ENCODE measurements around the gene DUXA.
"Not testable (repeated sequence)": the region's sequence is repeated elsewhere in the genome, so short reads cannot be mapped to it uniquely, and the experiment has no call there.

DUXA gene

GRCh38 chr19:57161985-57162539 lies 5.2 kb downstream of the DUXA start:
- no peak for DNase-seq (ENCODE audit: extremely low spot score)
- ChIA-PET POLR2A (no interaction called here), CTCF (no interaction called here)
- TF ChIP-seq ARNT (IDR thresholded peaks at IDR 0.05) (no peak), FOXK2 (IDR thresholded peaks at IDR 0.05) (no peak), ZNF384 (IDR thresholded peaks at IDR 0.05) (no peak), TARDBP (IDR thresholded peaks at IDR 0.05) (no peak), SP1 (IDR thresholded peaks at IDR 0.05) (no peak), L3MBTL2 (conservative IDR thresholded peaks at IDR 0.05) (no peak), PKNOX1 (IDR thresholded peaks at IDR 0.05) (no peak), ELF4 (IDR thresholded peaks at IDR 0.05) (no peak), HDGF (IDR thresholded peaks at IDR 0.05; ENCODE audit: borderline replicate concordance) (no peak), NFRKB (IDR thresholded peaks at IDR 0.05) (no peak)

GRCh38 chr19:57152921-57153320 lies 14.4 kb downstream of the DUXA start:
- ChIA-PET CTCF (no interaction called here), POLR2A (no interaction called here)
- DNase-seq (ENCODE audit: extremely low spot score): no peak
- no peak for TF ChIP-seq FOXM1 (IDR thresholded peaks at IDR 0.05; ENCODE audit: borderline replicate concordance)
- TF ChIP-seq L3MBTL2 (conservative IDR thresholded peaks at IDR 0.05): no peak
- TF ChIP-seq NFRKB (IDR thresholded peaks at IDR 0.05): no peak
- no peak for TF ChIP-seq HDGF (IDR thresholded peaks at IDR 0.05; ENCODE audit: borderline replicate concordance)
- TF ChIP-seq SUZ12 (IDR thresholded peaks at IDR 0.05): no peak

- CTCF ChIA-PET: no interaction called here
- POLR2A ChIA-PET: no interaction called here
- DNase-seq (ENCODE audit: extremely low spot score): no peak
- TF ChIP-seq PKNOX1 (IDR thresholded peaks at IDR 0.05): no peak
- no peak for TF ChIP-seq L3MBTL2 (conservative IDR thresholded peaks at IDR 0.05)
- TF ChIP-seq ZNF384 (IDR thresholded peaks at IDR 0.05): no peak
- TF ChIP-seq SP1 (IDR thresholded peaks at IDR 0.05): no peak
- no peak for TF ChIP-seq NFRKB (IDR thresholded peaks at IDR 0.05)
- TF ChIP-seq FOXK2 (IDR thresholded peaks at IDR 0.05): no peak
- no peak for TF ChIP-seq FOXA1 (IDR thresholded peaks at IDR 0.05)
- TF ChIP-seq FOXM1 (IDR thresholded peaks at IDR 0.05; ENCODE audit: borderline replicate concordance): no peak
- TF ChIP-seq BHLHE40 (IDR thresholded peaks at IDR 0.05; ENCODE audit: borderline replicate concordance): no peak
- TF ChIP-seq CTBP1 (IDR thresholded peaks at IDR 0.05; ENCODE audit: borderline replicate concordance): no peak
- TF ChIP-seq TARDBP (IDR thresholded peaks at IDR 0.05): no peak
- no peak for TF ChIP-seq HDGF (IDR thresholded peaks at IDR 0.05; ENCODE audit: borderline replicate concordance)
- TF ChIP-seq ARNT (IDR thresholded peaks at IDR 0.05): no peak
- TF ChIP-seq LEF1 (IDR thresholded peaks at IDR 0.05; ENCODE audit: borderline replicate concordance): no peak
- TF ChIP-seq ELF4 (IDR thresholded peaks at IDR 0.05): no peak
- no peak for TF ChIP-seq SUZ12 (IDR thresholded peaks at IDR 0.05)
These were observed 25.6 kb downstream of the DUXA start for GRCh38 chr19:57141699-57142098.

- ChIA-PET CTCF (no interaction called here), POLR2A (no interaction called here)
- DNase-seq (ENCODE audit: extremely low spot score): no peak
- no peak for TF ChIP-seq LEF1 (IDR thresholded peaks at IDR 0.05; ENCODE audit: borderline replicate concordance)
- TF ChIP-seq SP1 (IDR thresholded peaks at IDR 0.05): no peak
- no peak for TF ChIP-seq L3MBTL2 (conservative IDR thresholded peaks at IDR 0.05)
- no peak for TF ChIP-seq ELF4 (IDR thresholded peaks at IDR 0.05)
- no peak for TF ChIP-seq NFRKB (IDR thresholded peaks at IDR 0.05)
- TF ChIP-seq FOXM1 (IDR thresholded peaks at IDR 0.05; ENCODE audit: borderline replicate concordance): no peak
- TF ChIP-seq TARDBP (IDR thresholded peaks at IDR 0.05): no peak
- no peak for TF ChIP-seq HDGF (IDR thresholded peaks at IDR 0.05; ENCODE audit: borderline replicate concordance)
- TF ChIP-seq BHLHE40 (IDR thresholded peaks at IDR 0.05; ENCODE audit: borderline replicate concordance): no peak
- TF ChIP-seq CTBP1 (IDR thresholded peaks at IDR 0.05; ENCODE audit: borderline replicate concordance): no peak
- no peak for TF ChIP-seq FOXA1 (IDR thresholded peaks at IDR 0.05)
These were observed 31.5 kb downstream of the DUXA start for GRCh38 chr19:57135797-57136196.

- POLR2A ChIA-PET; DNase-seq (ENCODE audit: extremely low spot score); CTCF ChIA-PET: not testable (repeated sequence)
These were observed 39.9 kb downstream of the DUXA start for GRCh38 chr19:57127403-57127802.

- POLR2A ChIA-PET: no interaction called here
- no peak for TF ChIP-seq CTBP1 (IDR thresholded peaks at IDR 0.05; ENCODE audit: borderline replicate concordance)
- TF ChIP-seq HDGF (IDR thresholded peaks at IDR 0.05; ENCODE audit: borderline replicate concordance): no peak
- no peak for TF ChIP-seq FOXA1 (IDR thresholded peaks at IDR 0.05)
- TF ChIP-seq SUZ12 (IDR thresholded peaks at IDR 0.05): no peak
- TF ChIP-seq ZNF384 (IDR thresholded peaks at IDR 0.05): no peak
- no peak for TF ChIP-seq PKNOX1 (IDR thresholded peaks at IDR 0.05)
- TF ChIP-seq FOXM1 (IDR thresholded peaks at IDR 0.05; ENCODE audit: borderline replicate concordance): no peak
- TF ChIP-seq L3MBTL2 (conservative IDR thresholded peaks at IDR 0.05): no peak
- no peak for TF ChIP-seq NFRKB (IDR thresholded peaks at IDR 0.05)
- TF ChIP-seq FOXK2 (IDR thresholded peaks at IDR 0.05): no peak
- no peak for TF ChIP-seq ELF4 (IDR thresholded peaks at IDR 0.05)
- TF ChIP-seq TARDBP (IDR thresholded peaks at IDR 0.05): no peak
- no peak for TF ChIP-seq BHLHE40 (IDR thresholded peaks at IDR 0.05; ENCODE audit: borderline replicate concordance)
- no peak for TF ChIP-seq LEF1 (IDR thresholded peaks at IDR 0.05; ENCODE audit: borderline replicate concordance)
- TF ChIP-seq SP1 (IDR thresholded peaks at IDR 0.05): no peak
- TF ChIP-seq ARNT (IDR thresholded peaks at IDR 0.05): no peak
- no peak for DNase-seq (ENCODE audit: extremely low spot score)
- CTCF ChIA-PET: no interaction called here
These were observed 43.4 kb downstream of the DUXA start for GRCh38 chr19:57123882-57124281.

GRCh38 chr19:57118848-57119247 lies 48.4 kb downstream of the DUXA start:
- ChIA-PET POLR2A (no interaction called here), CTCF (no interaction called here)
- DNase-seq (ENCODE audit: extremely low spot score): no peak
- TF ChIP-seq ARNT (IDR thresholded peaks at IDR 0.05) (no peak), CTBP1 (IDR thresholded peaks at IDR 0.05; ENCODE audit: borderline replicate concordance) (no peak), LEF1 (IDR thresholded peaks at IDR 0.05; ENCODE audit: borderline replicate concordance) (no peak), FOXK2 (IDR thresholded peaks at IDR 0.05) (no peak), BHLHE40 (IDR thresholded peaks at IDR 0.05; ENCODE audit: borderline replicate concordance) (no peak), TARDBP (IDR thresholded peaks at IDR 0.05) (no peak), L3MBTL2 (conservative IDR thresholded peaks at IDR 0.05) (no peak), PKNOX1 (IDR thresholded peaks at IDR 0.05) (no peak), HDGF (IDR thresholded peaks at IDR 0.05; ENCODE audit: borderline replicate concordance) (no peak), ELF4 (IDR thresholded peaks at IDR 0.05) (no peak), ZNF384 (IDR thresholded peaks at IDR 0.05) (no peak), SP1 (IDR thresholded peaks at IDR 0.05) (no peak), NFRKB (IDR thresholded peaks at IDR 0.05) (no peak), FOXA1 (IDR thresholded peaks at IDR 0.05) (no peak), SUZ12 (IDR thresholded peaks at IDR 0.05) (no peak)

- DNase-seq (ENCODE audit: extremely low spot score); CTCF ChIA-PET; POLR2A ChIA-PET: not testable (repeated sequence)
These were observed 53.8 kb downstream of the DUXA start for GRCh38 chr19:57113501-57113900.
